Colonic mucosa (tissue), 4 donors: ENCODE measurements around the gene ANKH. TPM values are rescaled to one million over a fixed set of nuclear protein-coding genes. Genes with fewer than 3 reads are reported as not detected.

ENCODE experiments used
- DNase-seq: peaks from one replicate; pipeline ENCODE4 v3.0.0-alpha.2; 2020
- H3K27ac ChIP-seq: fragments of 200-600 bp; one replicate; pipeline ENCODE4 v1.8.0; 2021
- H3K27me3 ChIP-seq: fragments of 200-600 bp; one replicate; pipeline ENCODE4 v1.8.0; 2021
- H3K36me3 ChIP-seq: fragments of 200-600 bp; one replicate; pipeline ENCODE4 v1.8.0; 2021
- H3K4me1 ChIP-seq: fragments of 200-600 bp; one replicate; pipeline ENCODE4 v1.8.0; 2021; ENCODE audit warnings: mild to moderate bottlenecking
- H3K4me3 ChIP-seq: fragments of 200-600 bp; one replicate; pipeline ENCODE4 v1.8.0; 2021
- H3K9ac ChIP-seq, 2 donors: one replicate each; pipeline ENCODE4 v1.7.0; 2013; ENCODE audit warnings: control low read depth in 2 of 2, low read depth in 2 of 2, low read length in 2 of 2
- H3K9me3 ChIP-seq: fragments of 200-600 bp; one replicate; pipeline ENCODE4 v1.8.0; 2021
- CTCF ChIP-seq: fragments of 200-600 bp; IDR thresholded peaks from one replicate; pipeline ENCODE4 v1.8.0; 2022; ENCODE audit warnings: antibody characterized with exemption, mild to moderate bottlenecking
- intact Hi-C: fragments of 100-400 bp; cut with DNase I; formaldehyde crosslinking; loops from one replicate; pipeline ENCODE4 v1.14.1; 2022
- total RNA-seq, 2 donors: library from RNA; stranded (reverse); fragmentation: NEBNext Ultra II Directional in 1 of 2; extraction: Animal tissue kit (Norgen Biotek cat#: 25700) in 1 of 2; gene quantifications; one replicate each; pipeline ENCODE4 v1.2.1, GENCODE V29; 2021
- donor health status: healthy.
- donor health status: DM: no; HTN: no; CAD: no.
- donor health status: DM: no; HTN: no; CAD: no.

The ANKH gene
- total RNA-seq, 2 donors from 2014 or later = 81.8 to 103 TPM

GRCh38 chr5:14752497-14753071 lies 119.0 kb downstream of the ANKH start:
- H3K36me3 ChIP-seq = no peaks in the 10 kb centered on the region
- no peak for DNase-seq
- intact Hi-C loops = no loop called here
- H3K27ac ChIP-seq = no peak overlapping the region
- no peaks in the 10 kb centered on the region for H3K4me1 ChIP-seq
- H3K9me3 ChIP-seq = no peaks in the 10 kb centered on the region
- H3K9ac ChIP-seq = no peak overlapping the region
- H3K27me3 ChIP-seq = no peaks in the 10 kb centered on the region
- no peak for TF ChIP-seq CTCF
- H3K4me3 ChIP-seq = no peak overlapping the region

- Histone ChIP-seq H3K27me3 (no peaks in the 10 kb centered on the region), H3K27ac (no peak overlapping the region), H3K4me3 (no peak overlapping the region), H3K9ac (no peak overlapping the region), H3K36me3 (no peaks in the 10 kb centered on the region), H3K9me3 (no peaks in the 10 kb centered on the region), H3K4me1 (no peaks in the 10 kb centered on the region)
- no peak for DNase-seq
- intact Hi-C loops = no loop called here
- TF ChIP-seq CTCF = no peak
These were observed 120.9 kb downstream of the ANKH start for GRCh38 chr5:14750712-14751111.

GRCh38 chr5:14749579-14750101 lies 121.9 kb downstream of the ANKH start:
- H3K27me3 ChIP-seq = no peaks in the 10 kb centered on the region
- intact Hi-C loops = no loop called here
- no peaks in the 10 kb centered on the region for H3K36me3 ChIP-seq
- H3K4me3 ChIP-seq = no peak overlapping the region
- no peak for TF ChIP-seq CTCF
- no peak overlapping the region for H3K27ac ChIP-seq
- H3K4me1 ChIP-seq = no peaks in the 10 kb centered on the region
- H3K9ac ChIP-seq = no peak overlapping the region
- no peaks in the 10 kb centered on the region for H3K9me3 ChIP-seq
- no peak for DNase-seq

GRCh38 chr5:14748180-14748900 lies 123.2 kb downstream of the ANKH start:
- intact Hi-C loops = no loop called here
- H3K36me3 ChIP-seq = no peaks in the 10 kb centered on the region

GRCh38 chr5:14745753-14746152 lies 125.8 kb downstream of the ANKH start:
- intact Hi-C loops = no loop called here
- no peak overlapping the region for H3K4me3 ChIP-seq
- H3K36me3 ChIP-seq = no peaks in the 10 kb centered on the region
- no peaks in the 10 kb centered on the region for H3K27me3 ChIP-seq
- TF ChIP-seq CTCF = no peak
- H3K4me1 ChIP-seq = no peaks in the 10 kb centered on the region
- peak overlapping the region in 1 of 2 donors; percentile 31 for H3K9ac ChIP-seq
- no peak for DNase-seq
- no peaks in the 10 kb centered on the region for H3K9me3 ChIP-seq
- H3K27ac ChIP-seq = no peak overlapping the region

More at GRCh38 chr5:14748180-14748900, 123.2 kb downstream of the ANKH start:
- H3K4me1 ChIP-seq = no peaks in the 10 kb centered on the region
- H3K27ac ChIP-seq = no peak overlapping the region
- H3K4me3 ChIP-seq = no peak overlapping the region
- no peak for DNase-seq
- no peak overlapping the region for H3K9ac ChIP-seq
- H3K9me3 ChIP-seq = no peaks in the 10 kb centered on the region
- no peaks in the 10 kb centered on the region for H3K27me3 ChIP-seq
- TF ChIP-seq CTCF = no peak
